Amniotic stem cell (primary cell): Measurements from ENCODE around the gene PHOX2A.
"Not testable (repeated sequence)": the region's sequence is repeated elsewhere in the genome, so short reads cannot be mapped to it uniquely, and the experiment has no call there.

Experiments
- DNase-seq: peaks from one replicate; lab custom pipeline; 2025; lab: John Stamatoyannopoulos, UW

The PHOX2A gene

GRCh38 chr11:72244060-72244360 lies at the start of gene PHOX2A:
Gene PHOX2A (minus strand): TSS chr11:72244176. CDS start chr11:72244004, 172 bp downstream.
- DNase-seq: no peak

DNA sequence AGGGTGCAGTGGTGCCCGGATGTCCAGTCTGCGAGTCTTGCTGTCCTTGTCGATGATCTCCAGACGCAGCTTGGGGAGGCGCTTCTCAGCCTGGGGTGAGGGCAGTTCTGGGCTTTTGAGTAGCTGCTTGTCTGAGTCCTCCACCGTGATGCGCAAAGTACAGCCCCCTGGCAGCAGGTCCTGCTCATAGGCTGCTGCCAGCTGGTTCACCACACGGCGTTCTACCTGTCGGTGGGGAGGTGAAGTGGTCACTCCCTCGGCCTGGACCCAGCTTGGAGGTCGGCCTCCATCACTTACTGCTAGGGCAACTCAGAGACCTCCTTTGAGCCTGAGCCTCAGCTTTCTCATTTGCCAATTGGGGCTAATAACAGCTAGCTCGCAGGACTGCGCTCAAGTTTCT lies 49.4 kb upstream of the PHOX2A start:
- DNase-seq: no peak

GRCh38 chr11:72292106-72292785 lies 48.3 kb upstream of the PHOX2A start:
- DNase-seq: no peak

GRCh38 chr11:72290741-72291140 lies 46.8 kb upstream of the PHOX2A start:
- DNase-seq: not testable (repeated sequence)

DNA sequence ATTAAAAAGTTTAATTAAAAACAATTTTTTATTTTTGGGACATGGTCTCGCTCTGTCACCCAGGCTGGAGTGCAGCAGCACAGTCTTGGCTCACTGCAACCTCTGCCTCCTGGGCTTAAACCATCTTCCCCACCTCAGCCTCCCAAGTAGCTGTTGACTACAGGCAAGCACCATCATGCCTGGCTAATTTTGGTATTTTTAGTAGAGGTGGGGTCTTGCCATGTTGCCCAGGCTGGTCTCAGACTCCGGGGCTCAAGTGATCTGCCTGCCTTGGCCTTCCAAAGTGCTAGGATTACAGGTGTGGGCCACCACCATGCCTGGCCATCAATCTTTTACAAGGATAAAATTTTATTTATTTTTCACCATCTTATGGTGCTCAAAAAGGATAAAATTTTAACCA lies 43.3 kb upstream of the PHOX2A start:
- DNase-seq: no peak

GRCh38 chr11:72283947-72284346 lies 40.0 kb upstream of the PHOX2A start:
- DNase-seq: no peak

DNA sequence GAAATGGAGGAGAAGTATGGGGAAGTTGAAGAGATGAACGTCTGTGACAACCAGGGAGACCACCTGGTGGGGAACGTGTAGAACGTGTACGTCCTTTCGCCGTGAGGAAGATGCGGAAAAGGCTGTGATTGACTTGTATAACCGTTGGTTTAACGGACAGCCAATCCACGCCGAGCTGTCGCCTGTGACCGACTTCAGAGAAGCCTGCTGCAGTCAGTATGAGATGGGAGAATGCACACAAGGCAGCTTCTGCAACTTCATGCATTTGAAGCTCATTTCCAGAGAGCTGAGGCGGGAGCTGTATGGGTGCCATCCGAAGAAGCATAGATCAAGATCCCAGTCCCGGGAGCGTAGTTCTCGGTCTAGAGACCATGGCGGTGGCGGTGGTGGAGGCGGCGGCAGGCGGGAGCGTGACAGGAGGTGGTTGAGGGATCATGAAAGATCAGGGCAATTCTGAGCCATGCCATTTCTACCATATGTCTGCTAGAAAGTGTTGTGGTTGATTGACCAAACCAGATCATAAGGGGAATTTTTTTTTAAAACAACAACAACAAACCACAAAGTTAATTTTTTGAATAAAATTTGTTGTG lies 36.8 kb upstream of the PHOX2A start:
- DNase-seq: no peak

GRCh38 chr11:72280037-72280436 lies 36.1 kb upstream of the PHOX2A start:
- no peak for DNase-seq

DNA sequence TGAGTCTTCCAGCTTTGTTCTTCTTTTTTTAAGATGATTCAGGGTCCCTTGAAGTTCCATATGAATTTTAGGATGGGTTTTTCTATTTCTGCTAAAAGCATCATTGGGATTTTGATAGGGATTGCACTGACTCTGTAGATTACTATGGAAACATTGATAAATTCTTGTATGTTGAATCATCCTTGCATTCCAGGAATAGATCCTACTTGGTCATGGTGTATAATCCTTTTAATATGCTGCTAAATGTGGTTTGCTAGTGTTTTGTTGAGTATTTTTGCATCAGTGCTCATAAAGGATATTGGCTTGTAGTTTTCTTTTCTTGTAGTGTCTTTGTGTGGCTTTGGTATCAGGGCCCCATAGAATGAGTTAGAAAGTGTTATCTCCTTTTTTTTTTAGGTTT lies 34.9 kb upstream of the PHOX2A start:
- DNase-seq: peak; percentile 11

DNA sequence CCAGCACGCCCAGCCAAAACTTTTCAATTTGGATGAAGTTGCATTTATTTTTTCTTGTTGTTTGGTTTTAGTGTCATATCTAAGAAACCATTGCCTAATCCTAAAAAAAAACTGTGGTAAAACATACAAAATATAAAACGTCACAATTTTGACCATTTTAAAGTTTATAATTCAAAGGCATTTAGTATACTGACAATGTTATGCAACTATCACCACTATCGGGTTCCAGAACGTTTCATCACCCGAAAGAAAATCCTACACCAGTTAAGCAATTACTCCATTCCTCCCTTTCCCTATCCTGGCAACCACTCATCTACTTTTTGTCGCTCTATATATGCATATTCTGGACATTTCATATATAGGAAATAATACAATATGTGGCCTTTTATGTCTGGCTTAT lies 30.5 kb upstream of the PHOX2A start:
- no peak for DNase-seq

- DNase-seq: no peak
Observed at GRCh38 chr11:72271980-72272379, 28.0 kb upstream of the PHOX2A start.

- no peak for DNase-seq
Observed at GRCh38 chr11:72267956-72268617, 24.1 kb upstream of the PHOX2A start.

DNA sequence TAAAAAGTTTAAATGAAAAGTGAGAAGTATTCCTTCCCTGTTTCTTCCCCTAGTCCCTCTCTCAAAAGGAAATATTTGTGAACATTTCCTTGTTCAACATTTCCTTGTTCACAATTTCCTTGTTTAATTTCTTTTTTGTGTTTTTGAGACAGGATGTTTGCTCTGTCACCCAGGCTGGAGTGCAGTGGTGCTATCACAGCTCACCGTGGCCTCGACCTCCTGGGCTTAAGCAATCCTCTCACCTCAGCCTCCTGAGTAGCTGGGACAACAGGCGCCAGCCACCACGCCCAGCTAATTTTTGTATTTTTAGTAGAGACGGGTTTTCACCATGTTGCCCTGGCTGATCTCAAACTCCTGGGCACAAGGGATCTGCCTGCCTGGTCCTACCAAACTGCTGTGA lies 23.0 kb upstream of the PHOX2A start:
- not testable (repeated sequence) for DNase-seq

- DNase-seq: no peak
Observed at GRCh38 chr11:72265951-72266350, 22.0 kb upstream of the PHOX2A start.

GRCh38 chr11:72263361-72263760 lies 19.4 kb upstream of the PHOX2A start:
- DNase-seq: no peak

DNA sequence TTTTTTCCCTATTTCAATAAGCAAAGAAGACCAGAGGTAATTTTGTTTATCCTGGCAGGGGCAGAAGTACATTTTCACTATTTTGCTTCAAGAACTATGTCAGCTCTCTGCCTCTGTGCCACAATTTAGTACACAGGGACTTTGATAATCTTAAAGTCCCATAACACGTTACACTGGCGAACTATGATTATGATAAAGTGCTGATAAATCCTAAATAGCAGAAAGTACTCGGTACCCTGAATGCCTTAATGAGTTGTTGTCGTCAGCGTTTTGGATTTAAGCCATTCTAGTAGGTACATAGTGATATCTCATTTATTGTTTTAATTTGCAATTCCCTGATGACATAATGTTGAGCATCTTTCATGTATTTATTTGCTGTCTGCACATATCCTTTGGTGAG lies 16.6 kb upstream of the PHOX2A start:
- DNase-seq: no peak

DNA sequence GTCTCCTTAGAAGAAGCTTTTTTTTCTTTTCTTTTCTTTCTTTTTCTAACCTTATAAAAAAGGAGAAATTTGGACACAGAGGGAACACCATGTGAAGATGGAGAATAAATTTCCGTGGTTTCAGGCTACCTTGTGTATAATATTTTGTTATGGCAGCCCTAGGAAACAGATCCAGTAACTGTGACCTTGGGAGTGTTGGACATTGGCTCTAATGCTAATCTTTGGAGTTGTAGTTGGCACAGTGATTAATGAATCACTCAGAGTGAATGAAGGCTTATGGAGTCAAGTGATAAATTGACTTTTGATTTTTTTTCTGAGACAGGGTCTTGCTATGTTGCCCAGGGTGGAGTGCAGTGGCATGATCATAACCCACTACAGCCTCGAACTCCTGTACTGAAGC lies 15.5 kb upstream of the PHOX2A start:
- no peak for DNase-seq

DNA sequence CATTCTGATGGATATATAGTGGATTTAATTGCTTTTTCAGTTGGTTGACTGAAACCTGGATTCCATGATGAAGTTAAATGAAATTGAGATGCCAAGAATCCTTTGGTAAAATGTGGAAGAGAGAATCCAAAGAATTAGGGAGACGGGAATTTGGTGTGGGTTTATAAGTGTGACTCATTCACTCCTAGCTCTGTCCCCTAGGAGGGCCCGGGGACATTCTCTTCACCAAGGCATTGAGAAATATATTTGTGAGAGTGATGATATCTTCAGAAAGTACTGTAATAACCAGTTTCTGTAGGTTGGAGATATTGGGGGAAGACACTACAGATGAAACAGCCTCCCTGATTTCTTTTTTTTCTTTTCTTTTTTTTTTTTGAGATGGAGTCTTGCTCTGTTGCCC lies 13.6 kb upstream of the PHOX2A start:
- DNase-seq: no peak

- DNase-seq: no peak
Observed at GRCh38 chr11:72254299-72254993, 10.5 kb upstream of the PHOX2A start.

GRCh38 chr11:72253392-72253791 lies 9.4 kb upstream of the PHOX2A start:
- no peak for DNase-seq

- DNase-seq: no peak
Observed at GRCh38 chr11:72251614-72252013, 7.6 kb upstream of the PHOX2A start.

GRCh38 chr11:72250661-72251464 lies 6.9 kb upstream of the PHOX2A start:
- no peak for DNase-seq
